NCI-H748 (cell line): Measurements from ENCODE around the gene PCMTD2.
A peak's percentile ranks its signal among the peaks of the same experiment; 100 is the strongest.

Experiments used
- DNase-seq: peaks from one replicate; lab custom pipeline; 2025; ENCODE audit not compliant: unreplicated experiment; lab: John Stamatoyannopoulos, UW

The PCMTD2 gene

DNA sequence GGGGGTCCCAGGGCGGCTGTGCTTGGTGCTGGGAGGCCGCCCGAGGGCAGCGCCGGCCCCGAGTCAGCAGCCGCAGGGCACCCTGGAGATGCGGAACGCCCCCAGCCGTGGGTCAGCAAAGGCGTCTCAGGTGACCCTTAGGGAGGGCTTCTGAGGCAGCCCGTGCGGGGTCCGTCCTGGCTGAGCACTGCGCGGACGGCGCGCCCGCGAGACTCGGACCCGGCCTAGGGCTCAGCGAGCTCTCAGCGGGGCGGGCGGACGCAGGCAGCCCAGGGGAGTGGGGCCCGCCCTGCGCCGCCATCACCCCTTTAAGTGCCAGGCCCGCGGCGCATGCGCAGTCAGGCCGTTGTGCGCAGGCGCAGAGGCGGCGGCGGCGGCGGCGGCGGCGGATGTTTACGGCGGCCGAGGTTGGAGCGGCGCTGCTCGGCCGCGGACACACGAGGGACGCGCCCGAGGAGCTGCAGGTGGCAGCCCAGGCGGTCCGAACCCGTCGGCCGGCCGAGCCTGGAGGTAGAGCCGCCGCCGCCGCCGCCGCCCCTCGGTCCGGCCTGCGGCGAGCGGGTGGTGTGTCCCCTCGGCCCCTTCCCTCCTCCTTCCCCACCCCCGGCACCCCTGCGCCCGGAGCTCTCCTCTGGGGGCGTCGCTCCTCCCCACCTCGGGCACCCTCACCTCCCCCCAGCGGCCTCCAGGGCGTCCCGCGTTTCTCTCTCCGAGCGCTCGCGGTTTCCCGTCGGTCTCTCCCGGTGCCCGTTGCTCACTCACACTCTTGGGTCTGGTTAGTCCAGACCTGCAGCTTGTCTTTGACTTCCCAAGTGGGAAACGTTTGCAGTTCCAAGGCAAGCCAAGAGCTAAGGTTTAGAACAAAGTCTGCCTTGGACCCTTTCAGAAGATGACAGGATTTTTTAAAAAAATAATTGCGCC lies at the start of gene PCMTD2:
Gene PCMTD2, plus strand, starts transcription at position 388 of the 921 bp plus-strand sequence. CDS start 4,218 bp downstream, outside the sequence.
- DNase-seq, result peak; percentile 84

DNA sequence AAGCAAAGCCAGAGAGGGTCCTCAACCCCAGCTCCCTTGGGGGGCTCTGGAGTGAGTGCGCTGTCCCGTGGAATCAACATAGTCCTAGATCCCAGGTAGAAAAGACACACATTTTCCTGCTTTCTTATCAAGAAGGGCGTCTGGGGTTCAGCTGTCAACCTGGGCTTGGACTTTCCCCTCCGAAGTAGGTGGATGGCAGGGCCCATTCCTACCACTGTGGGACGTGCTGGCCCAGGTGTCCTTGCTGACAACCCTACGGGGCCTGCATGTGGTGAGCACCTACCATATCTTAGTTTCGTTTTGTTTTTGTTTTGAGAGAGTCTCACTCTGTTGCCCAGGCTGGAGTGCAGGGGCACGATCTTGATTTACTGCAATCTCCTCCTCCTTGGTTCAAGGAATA lies 48.9 kb upstream of the PCMTD2 start:
- no peak for DNase-seq

DNA sequence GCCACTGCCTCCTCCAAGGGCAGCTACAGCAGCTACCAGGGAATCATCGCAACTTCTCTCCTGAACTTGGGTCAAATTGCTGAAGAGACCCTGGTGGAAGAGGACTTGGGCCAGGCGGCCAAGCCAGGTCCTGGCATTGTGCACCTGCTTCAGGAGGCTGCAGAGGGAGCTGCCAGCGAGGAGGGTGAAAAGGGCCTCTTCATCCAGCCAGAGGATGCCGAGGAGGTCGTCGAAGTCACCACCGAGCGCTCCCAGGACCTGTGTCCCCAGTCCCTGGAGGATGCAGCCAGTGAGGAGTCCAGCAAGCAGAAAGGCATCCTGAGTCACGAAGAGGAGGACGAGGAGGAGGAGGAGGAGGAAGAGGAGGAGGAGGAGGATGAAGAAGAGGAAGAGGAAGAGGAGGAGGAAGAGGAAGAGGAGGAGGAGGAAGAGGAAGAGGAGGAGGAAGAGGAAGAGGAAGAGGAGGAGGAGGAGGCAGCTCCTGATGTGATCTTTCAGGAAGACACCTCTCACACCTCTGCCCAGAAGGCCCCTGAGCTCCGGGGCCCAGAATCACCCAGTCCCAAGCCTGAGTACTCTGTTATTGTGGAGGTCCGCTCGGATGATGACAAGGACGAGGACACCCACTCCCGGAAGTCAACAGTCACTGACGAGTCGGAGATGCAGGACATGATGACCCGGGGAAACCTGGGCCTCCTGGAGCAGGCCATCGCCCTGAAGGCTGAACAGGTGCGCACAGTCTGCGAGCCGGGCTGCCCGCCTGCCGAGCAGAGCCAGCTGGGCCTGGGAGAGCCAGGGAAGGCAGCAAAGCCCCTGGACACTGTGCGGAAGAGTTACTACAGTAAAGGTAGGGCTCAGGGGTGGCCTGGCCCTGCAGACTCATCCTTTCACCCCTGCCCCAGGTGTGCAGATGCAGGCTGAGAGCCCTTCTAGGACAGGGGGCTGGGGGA lies 47.6 kb upstream of the PCMTD2 start:
- no peak for DNase-seq

DNA sequence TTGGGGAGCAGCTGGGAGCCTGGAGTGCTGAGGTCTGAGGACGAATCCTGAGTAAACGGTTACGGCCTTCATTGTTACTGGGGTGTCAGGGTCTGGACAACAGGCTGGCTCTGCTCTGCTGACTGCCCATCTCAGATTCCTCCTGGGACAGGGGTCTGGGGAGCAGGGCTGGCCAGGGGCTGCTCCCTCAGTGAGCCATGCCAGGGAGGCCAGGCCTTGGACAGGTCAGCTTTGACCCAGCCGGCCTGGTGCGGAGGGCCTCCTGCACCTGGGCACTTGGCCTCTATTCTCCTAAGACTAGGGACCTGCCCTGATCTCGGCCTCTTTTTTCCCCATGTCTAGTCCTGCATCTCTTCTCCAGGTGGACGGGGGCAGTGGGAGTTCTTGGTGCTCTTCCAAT lies 46.4 kb upstream of the PCMTD2 start:
- no peak for DNase-seq

DNA sequence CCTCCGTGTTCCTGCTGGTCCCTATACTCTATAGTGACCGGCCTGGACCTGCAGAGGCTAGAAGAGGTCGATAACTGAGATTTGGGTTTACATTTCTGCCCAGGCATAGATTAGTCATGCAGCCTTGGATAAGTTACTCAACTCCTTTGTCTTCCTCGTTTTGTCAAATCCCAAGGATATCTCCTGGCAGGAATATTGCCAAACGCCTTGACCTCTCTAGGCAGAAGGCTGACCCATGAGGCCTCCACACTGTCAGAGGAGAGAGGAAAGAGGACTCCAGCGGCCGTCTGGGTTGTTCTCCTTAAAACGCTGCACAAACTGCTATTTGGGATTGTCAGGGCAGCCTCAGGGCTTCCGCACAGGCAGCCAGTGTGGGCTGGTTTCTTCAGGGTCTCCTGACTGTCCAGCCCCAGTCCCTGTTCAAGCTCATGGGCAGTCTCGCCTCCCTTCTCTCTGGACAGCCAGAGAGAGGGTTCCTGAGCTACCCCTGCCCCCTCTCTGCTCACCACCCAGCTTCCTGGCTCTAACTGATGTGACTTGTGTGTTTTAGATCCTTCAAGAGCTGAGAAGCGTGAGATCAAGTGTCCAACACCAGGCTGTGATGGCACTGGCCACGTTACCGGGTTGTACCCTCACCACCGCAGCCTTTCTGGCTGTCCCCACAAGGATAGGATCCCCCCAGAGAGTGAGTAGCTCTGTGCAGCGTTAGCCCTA lies 44.7 kb upstream of the PCMTD2 start:
- DNase-seq, result no peak

DNA sequence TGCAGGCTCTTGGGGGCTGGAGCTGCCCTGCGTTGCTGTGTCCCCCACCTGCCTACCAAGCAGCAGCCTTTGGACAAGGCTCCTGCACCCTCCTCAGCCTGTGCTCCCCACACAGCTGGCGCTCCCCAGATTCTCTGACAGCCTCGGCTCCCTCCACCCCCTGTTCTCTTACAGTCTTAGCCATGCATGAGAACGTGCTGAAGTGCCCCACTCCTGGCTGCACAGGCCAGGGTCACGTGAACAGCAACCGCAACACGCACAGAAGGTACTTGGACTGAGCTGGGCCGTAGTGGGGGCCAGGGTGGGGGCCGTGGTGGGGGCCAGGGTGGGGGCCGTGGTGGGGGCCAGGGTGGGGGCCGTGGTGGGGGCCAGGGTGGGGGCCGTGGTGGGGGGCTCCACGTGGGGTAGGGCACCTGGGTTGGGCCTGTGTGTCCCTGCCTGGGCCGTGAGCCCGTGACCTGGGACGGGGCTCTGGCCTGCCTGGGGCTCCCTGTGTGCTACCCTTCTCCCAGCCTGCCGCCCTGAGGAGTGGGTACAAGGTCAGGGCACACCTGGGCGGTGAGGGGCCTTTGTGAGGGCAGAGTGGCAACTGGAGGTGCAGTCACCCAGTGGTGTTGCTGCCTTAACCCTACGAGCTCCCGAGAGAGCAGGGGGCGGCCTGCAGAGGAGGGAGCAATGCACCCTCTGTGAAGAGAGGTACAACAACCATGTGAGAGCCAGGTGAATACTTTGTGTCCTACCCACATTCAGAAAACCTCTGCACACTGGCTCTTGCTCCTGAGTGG lies 43.5 kb upstream of the PCMTD2 start:
- DNase-seq, result no peak

DNA sequence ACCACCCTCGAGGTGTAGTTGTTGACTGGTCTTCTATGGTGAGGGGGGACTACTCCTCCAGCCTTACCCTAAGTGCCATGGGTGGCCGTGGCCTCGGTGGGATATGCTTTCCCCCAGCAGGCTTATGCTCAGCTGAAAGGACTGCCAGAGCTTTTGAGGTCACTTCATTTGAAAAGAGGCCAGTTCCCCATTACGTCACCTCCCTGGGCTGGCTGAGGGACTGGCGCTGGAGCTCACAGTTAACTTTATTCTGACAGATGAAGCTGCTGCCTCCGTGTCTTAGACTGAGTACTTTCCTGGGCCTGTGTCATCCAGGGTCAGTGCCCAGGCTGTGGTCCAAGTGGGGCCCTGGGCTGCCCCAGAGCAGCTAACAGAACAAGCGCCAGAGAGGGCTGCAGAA lies 42.8 kb upstream of the PCMTD2 start:
- no peak for DNase-seq

DNA sequence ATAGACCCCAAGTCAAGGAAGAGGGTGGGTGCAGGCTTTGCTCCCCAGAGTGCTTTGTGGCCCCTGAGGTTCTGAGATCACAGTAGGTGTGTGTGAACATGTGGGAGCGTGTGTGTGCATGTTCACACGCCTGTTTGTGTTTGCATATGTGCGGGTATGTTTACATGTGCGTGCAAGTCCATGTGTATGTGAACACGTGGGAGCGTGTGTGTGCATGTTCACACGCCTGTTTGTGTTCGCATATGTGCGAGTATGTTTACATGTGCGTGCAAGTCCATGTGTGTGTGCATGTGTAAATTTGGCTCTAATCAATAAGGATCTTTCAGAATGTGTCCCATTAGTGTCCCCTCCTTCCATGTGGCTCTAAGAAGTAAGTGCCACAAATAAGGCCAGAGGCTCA lies 41.4 kb upstream of the PCMTD2 start:
- no peak for DNase-seq

DNA sequence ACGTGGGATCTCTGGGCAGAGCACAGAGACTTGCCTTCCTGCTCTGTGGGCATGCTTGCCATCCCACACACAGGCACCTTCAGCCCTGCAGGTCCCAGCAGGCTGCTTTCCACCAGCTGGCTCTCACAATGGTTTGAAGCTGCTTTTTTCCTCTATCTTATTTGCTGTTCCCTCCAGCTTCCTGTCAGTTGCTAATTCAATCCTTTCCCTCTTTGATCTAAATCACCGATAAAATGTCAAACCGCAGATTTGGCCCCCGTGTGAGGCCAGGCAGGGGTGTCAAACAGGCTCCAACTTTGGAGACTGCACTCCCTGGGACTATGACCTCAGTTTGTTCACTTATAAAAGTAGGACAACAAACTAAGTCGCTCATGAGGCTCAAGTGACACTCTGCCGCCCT lies 40.6 kb upstream of the PCMTD2 start:
- DNase-seq, result no peak

DNA sequence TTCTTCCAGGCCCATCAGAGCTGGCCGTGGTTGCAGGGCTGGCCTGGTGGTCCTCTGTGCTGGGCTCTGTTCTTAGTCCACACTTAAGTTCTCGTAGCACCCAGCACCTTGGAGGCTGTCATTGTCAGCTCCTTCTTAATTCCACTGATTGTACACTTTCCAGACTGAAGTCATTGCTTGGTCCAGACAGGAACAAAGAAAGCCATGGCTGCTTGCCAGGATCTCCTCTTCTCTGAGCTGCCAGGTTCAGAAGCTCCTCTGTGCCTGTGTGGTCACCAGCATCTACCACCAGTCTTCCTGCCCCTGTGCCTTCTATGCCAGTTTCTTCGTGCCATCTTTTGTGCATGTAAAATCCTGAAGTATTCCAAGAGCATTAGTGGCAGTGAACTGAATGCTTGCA lies 39.5 kb upstream of the PCMTD2 start:
- DNase-seq, result no peak

DNA sequence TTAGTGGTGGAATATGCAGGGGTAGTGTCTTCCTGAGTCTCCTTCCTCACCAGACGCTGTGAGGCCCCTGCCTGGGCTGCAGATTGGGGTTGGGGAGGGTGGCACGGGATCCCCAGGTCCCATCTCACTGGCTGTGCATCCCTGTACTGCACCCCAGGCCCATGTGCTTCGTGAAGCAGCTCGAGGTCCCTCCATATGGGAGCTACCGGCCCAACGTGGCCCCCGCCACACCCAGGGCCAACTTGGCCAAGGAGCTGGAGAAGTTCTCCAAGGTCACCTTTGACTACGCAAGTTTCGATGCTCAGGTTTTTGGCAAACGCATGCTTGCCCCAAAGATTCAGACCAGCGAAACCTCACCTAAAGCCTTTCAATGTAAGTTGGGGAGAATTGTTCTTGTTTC lies 38.6 kb upstream of the PCMTD2 start:
- DNase-seq, result no peak

DNA sequence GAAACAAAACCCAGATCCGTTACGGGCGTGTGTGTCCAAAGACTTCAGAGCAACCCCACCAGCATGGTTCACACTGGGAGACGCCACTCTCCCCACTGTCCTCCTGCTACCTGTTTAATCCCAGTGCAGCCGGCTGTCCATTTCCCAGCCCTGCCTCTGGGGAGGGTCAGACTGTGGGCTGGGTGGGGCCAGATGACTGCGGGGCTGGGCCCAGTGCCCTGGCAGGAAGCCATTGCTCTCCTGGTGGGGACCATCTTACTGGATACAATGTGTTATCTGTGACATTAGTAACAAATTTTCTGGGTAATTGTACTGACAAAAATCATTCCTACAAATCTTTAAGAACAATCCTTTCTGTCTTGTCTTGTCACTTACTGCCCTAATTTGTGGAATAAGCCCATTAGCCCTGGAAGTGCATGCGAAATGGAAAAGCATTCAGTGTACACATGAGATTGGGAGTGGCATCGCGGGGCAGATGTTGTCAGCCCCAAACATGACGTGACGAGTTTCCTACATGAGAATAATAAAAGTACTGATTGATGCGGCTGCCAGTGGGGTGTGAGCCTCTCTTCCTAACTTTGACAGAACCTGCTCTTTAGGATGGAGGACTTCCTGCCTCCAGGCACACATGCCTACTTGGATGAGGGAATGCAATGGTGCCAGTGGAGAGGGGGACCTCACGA lies 37.9 kb upstream of the PCMTD2 start:
- no peak for DNase-seq

DNA sequence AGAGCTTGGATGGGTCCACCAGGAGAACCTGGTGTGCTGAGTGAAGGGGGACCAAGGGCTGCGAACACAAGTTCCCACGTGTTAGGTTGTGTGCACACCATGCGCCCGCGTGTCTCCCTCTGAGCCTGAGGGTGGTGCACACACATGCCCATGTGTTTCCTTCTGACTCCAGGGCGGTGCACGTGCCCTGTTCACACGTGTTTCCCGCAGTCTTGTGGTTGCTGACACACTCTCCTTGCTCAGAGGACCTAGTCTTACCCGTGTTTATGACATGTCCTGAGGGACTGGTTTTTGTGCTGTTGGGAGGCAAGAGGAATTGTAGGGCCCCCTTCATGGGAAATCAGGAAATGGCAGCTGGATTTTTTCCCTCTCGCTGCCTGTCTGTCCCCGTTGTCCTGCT lies 36.3 kb upstream of the PCMTD2 start:
- no peak for DNase-seq

DNA sequence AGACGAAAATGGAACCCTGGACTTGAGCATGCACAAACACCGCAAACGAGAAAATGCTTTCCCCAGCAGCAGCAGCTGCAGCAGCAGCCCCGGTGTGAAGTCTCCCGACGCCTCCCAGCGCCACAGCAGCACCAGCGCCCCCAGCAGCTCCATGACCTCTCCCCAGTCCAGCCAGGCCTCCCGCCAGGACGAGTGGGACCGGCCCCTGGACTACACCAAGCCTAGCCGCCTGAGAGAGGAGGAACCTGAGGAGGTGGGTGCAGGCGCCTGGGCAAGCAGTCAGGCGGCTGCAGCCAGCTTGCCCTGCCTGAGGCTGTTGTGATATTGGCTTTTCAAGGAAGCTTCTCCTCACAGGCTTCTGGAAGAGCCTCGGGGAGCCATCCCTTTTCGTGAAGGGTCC lies 35.8 kb upstream of the PCMTD2 start:
- DNase-seq, result no peak

DNA sequence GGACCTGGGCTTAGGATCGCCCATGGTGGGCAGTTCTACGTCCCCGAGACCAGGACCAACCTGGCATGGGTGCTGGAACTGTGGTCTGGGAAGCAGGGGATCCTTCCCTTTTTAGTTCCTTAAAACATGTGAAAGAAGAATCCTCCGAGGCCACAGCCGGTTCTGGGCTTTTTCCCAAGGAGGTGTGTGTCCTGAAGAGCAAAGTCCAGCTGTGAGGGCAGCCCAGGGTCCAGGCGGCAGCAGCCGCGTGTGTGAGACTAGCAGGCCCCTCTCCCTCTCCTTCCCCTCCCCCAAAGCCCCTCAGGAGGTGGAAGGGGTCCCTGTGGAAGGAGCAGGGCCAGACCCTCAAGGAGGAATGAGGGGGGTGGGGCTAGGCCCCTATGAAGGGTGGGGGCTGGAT lies 35.1 kb upstream of the PCMTD2 start:
- no peak for DNase-seq

DNA sequence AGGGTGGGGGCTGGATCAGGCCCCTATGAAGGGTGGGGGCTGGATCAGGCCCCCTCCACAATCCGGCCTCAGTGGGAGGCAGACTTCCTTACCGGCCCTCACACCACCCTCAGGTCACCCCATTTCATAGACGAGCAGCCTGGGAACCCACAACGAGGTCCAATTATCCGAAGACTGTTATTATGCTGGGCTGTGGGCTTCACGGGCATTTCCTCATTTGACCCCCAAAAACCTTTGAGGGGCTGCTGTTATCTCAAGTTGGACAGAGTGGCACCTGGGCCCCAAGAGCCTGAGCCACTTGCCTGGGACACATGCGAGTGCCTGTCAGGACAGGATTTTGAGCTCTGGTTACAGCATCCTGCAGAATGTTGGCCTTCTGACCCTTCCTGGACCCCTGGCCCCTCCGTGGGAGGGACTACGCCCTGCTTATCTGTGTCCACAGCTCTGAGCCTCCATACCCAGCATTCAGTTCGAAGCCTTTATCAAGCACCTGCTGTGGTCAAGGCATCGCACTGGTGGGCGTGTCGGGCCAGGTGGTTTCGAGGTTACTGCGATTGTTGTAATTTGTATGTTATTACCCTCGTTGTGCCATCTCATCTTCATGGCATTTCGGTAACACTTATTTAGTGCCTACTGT lies 34.5 kb upstream of the PCMTD2 start:
- no peak for DNase-seq

DNA sequence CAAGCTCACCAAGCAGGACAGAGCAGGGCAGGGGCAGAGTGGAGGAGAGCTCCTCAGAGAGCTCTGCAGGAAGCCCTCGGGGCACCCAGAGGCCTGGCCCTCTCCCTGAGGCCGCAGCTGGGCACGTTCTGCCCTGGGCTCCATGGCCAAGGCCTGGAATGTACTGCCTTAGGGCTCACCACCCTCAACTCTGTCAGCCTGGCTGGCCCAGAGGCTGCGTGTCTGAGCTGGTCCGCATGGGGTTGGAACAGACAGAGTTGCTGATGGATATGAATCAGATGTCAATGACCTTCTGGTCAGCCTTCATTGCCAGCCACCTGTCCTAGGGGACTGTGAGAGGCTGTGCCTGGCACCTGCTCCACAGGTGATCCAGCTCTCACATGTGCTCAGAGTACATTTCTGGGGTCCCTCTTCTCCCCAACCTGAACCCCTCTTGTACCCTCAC lies 33.2 kb upstream of the PCMTD2 start:
- no peak for DNase-seq

DNA sequence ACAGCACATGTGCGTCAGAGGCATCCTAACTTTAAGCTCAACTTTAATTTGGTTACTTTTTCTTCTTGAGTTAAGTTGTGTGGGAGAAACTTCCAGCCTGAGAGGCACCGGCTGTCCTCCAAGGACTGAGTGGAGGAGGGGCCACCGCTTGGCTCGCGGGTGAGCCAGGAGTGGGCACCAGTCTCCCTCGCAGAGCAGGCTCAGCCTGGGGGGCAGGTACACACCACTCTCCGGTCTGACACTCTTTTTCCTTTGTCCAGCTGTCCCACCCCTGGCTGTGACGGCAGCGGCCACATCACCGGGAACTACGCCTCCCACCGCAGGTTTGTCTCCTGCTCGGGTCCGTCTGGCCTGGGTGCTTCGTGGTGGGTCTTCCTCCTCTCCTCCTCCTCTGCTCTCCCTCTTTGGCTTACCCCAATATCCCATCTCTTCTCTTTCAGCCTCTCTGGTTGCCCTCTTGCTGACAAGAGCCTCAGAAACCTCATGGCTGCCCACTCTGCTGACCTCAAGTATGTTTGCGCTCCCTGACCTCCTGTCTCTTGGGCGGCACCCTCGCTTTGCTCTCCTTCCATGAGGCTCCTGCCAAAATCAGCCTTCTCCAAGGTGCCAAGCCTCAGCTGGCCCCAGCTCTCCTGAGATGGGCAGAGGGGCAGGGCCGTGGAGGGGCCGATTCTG lies 32.6 kb upstream of the PCMTD2 start:
- no peak for DNase-seq
